Ovary (tissue), 9 donors: ENCODE measurements around the gene COX19. TPM values are rescaled to one million over a fixed set of nuclear protein-coding genes. Genes with fewer than 3 reads are reported as not detected.
A peak's percentile ranks its signal among the peaks of the same experiment; 100 is the strongest.
"Not testable (repeated sequence)": the region's sequence is repeated elsewhere in the genome, so short reads cannot be mapped to it uniquely, and the experiment has no call there.

Source experiments
- DNase-seq, 5 donors: peaks; one replicate each; pipeline ENCODE4 v3.0.0-alpha.2; 2019 to 2020
- H3K27ac ChIP-seq, 2 donors: fragments of 200-600 bp; one replicate each; pipeline versions ENCODE4 v1.5.1 to v1.8.0; 2019 to 2022
- H3K27me3 ChIP-seq: fragments of 200-600 bp; one replicate; pipeline ENCODE4 v1.8.0; 2022
- H3K36me3 ChIP-seq: fragments of 200-600 bp; sonication (generic); one replicate; pipeline ENCODE4 v1.5.1; 2019
- H3K4me1 ChIP-seq: one replicate; pipeline ENCODE4 v1.8.1; 2013; ENCODE audit warnings: mild to moderate bottlenecking, moderate library complexity; ENCODE audit not compliant: insufficient read depth
- H3K4me3 ChIP-seq: fragments of 200-600 bp; sonication (generic); one replicate; pipeline ENCODE4 v1.5.1; 2017
- H3K9me3 ChIP-seq, 2 donors: fragments of 200-600 bp in 1 of 2; sonication (generic) in 1 of 2; one replicate each; pipeline versions ENCODE4 v1.5.1 to v1.8.1; 2013 to 2019; ENCODE audit warnings: mild to moderate bottlenecking in 1 of 2, moderate library complexity in 1 of 2
- EP300 ChIP-seq: sonication (generic); formaldehyde crosslinking; IDR thresholded peaks from one replicate; pipeline ENCODE4 v1.6.1; 2017; ENCODE audit warnings: antibody characterized with exemption
- POLR2A ChIP-seq: fragments of 450-650 bp; IDR thresholded peaks from one replicate; pipeline ENCODE4 v1.6.1; 2017; ENCODE audit warnings: antibody characterized with exemption, mild to moderate bottlenecking, moderate library complexity
- WGBS, 3 donors: extraction: QIAGEN DNeasy Blood & Tissue Kit in 1 of 3; methylation state at CpG; one replicate each; pipeline versions ENCODE4 v1.1.5 to v1.1.7; 2013 to 2017; 5-methylcytosine and 5-hydroxymethylcytosine counted together
- intact Hi-C, 4 donors: fragments of 100-400 bp; cut with DNase I; formaldehyde crosslinking; loops; one replicate each; pipeline versions ENCODE4 v1.11.0 to v1.15.1; 2022 to 2023
- polyA plus RNA-seq, 2 donors: library from polyadenylated mRNA; stranded (reverse); fragments of 200-250 nt in 1 of 2; fragments of 350-450 nt in 1 of 2; fragmentation: Illumina TruSeq in 1 of 2; extraction: RNeasy Lipid Tissue Mini Kit (QIAGEN cat#74804) in 1 of 2; gene quantifications; one replicate each; pipeline ENCODE4 v1.2.3, GENCODE V29; 2013 to 2014
- total RNA-seq, 7 donors: library from RNA; depleted of rRNA in 2 of 7; stranded (reverse); fragments of >200 nt in 2 of 7; fragmentation: NEBNext Ultra II Directional in 3 of 7; extraction: Animal tissue kit (Norgen Biotek cat#: 25700) in 3 of 7; gene quantifications; one replicate each; pipeline versions ENCODE4 v1.1.0 to v1.2.4, GENCODE V29; 2016 to 2023
- TF ChIP-seq, protein P1 (sequence below), 3 donors: fragments of 450-650 bp in 2 of 3; fragments of 200-600 bp in 1 of 3; IDR thresholded peaks; one replicate each; pipeline versions ENCODE4 v1.5.1 to v1.8.0; 2016 to 2022; ENCODE audit warnings: antibody characterized with exemption in 3 of 3, mild to moderate bottlenecking in 1 of 3
- donor health status: DM: no; HTN: no; CAD: no; lungs with moderate emphysema.
- donor health status: DM: no; HTN: no; CAD: no.
- donor health status: Bipolar disorder and iron deficiency.
- donor health status: DM: yes; HTN: yes; CAD: no.
- donor health status: DM: no; HTN: no; CAD: no.
- donor health status: DM: yes; HTN: yes; CAD: no.

COX19 gene
- total and polyA plus RNA-seq, 9 donors, result 6.7 to 15.2 (median 10.3) TPM

DNA sequence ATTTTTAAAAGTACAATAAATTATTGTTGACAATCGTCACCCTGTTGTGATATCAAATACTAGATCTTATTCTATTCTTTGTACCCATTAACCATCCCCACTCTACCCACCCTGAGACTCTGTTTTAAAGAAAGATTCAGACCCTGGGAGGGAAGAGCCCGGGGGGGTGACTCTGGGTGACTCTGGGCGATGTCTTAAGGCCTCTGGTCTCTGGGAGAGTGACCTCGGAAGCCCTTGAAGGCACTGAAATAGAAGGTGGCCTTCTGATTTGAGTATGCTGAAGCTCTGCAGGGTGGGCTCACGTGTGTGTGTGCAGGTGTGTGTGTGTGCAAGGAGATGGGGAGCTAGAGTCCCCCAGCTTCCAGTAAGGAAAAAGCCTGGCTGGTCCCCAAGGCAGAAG is 30.6 kb downstream of the COX19 start:
- H3K4me3 ChIP-seq, result no peak overlapping the region
- H3K27me3 ChIP-seq, result no peaks in the 10 kb centered on the region
- no peak overlapping the region for H3K27ac ChIP-seq
- DNase-seq, result no peak
- H3K36me3 ChIP-seq, result no peaks in the 10 kb centered on the region
- WGBS, 3 donors, result 86 to 91% (median 90%) methylated on average over 5 of the region's 5 CpGs
- intact Hi-C loops, result no loop called here
- H3K9me3 ChIP-seq, result no peaks in the 10 kb centered on the region
- TF ChIP-seq, protein P1, sequence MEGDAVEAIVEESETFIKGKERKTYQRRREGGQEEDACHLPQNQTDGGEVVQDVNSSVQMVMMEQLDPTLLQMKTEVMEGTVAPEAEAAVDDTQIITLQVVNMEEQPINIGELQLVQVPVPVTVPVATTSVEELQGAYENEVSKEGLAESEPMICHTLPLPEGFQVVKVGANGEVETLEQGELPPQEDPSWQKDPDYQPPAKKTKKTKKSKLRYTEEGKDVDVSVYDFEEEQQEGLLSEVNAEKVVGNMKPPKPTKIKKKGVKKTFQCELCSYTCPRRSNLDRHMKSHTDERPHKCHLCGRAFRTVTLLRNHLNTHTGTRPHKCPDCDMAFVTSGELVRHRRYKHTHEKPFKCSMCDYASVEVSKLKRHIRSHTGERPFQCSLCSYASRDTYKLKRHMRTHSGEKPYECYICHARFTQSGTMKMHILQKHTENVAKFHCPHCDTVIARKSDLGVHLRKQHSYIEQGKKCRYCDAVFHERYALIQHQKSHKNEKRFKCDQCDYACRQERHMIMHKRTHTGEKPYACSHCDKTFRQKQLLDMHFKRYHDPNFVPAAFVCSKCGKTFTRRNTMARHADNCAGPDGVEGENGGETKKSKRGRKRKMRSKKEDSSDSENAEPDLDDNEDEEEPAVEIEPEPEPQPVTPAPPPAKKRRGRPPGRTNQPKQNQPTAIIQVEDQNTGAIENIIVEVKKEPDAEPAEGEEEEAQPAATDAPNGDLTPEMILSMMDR (IDR thresholded peaks at IDR 0.05), result no peak
- TF ChIP-seq EP300, result no peak
- no peak for TF ChIP-seq POLR2A
- H3K4me1 ChIP-seq, result no peaks in the 10 kb centered on the region

DNA sequence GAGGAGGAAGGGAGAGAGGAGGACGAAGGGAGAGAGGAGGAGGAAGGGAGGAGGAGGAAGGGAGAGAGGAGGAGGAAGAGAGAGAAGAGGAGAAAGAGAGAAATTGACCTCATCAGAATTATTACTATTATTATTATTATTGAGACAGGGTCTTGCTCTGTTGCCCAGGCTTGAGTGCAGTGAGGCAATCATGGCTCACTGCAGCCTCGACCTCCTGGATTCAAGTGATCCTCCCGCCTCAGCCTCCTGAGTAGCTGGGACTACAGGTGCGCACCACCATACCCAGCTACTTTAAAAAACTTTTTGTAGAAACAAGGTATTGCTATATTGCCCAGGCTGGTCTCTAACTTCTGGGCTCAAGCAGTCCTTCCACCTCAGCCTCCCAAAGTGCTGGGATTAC is 31.6 kb downstream of the COX19 start:
- H3K9me3 ChIP-seq, H3K4me1 ChIP-seq, H3K27me3 ChIP-seq, H3K4me3 ChIP-seq, intact Hi-C loops, H3K36me3 ChIP-seq, H3K27ac ChIP-seq, DNase-seq: not testable (repeated sequence)
- WGBS, 3 donors, result 74 to 86% (median 78%) methylated on average over 4 of the region's 4 CpGs

DNA sequence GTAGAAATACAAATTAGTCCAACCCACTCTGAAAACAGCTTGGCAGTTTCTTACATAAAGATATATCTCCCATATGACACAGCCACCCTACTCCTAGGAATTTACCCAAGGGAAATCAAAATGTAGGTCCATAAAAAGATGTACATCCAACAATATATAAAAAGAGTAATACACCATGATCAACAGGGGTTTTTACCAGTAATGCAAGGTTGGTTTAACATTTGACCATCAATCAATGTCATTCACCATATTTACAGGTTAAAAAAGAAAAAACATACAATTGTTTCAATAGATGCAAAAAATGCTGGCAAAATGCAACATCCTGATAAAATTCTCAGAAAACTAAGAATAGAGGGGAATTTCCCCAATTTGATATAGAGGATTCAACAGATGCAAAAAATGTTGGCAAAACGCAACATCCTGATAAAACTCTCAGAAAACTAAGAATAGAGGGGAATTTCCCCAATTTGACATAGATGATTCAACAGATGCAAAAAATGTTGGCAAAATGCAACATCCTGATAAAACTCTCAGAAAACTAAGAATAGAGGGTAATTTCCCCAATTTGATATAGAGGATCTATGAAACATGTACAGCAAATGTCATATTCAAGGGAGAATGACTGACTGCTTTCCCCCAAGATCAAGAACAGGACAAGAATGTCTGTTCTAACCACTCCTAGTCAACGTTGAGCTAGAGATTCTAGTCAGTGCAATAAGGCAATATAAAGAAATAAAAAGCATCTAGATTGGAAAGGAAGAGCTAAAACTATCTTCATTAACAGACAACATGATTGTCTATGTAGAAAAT is 34.5 kb downstream of the COX19 start:
- Histone ChIP-seq H3K27ac (no peak overlapping the region), H3K4me3 (no peak overlapping the region), H3K36me3 (no peaks in the 10 kb centered on the region), H3K4me1 (no peaks in the 10 kb centered on the region), H3K9me3 (no peaks in the 10 kb centered on the region), H3K27me3 (no peaks in the 10 kb centered on the region)
- intact Hi-C loops, result no loop called here
- no peak for TF ChIP-seq POLR2A
- no peak for TF ChIP-seq EP300
- TF ChIP-seq, protein P1 (IDR thresholded peaks at IDR 0.05), result no peak
- DNase-seq, result no peak
- 65% methylated on average over 2 of the region's 2 CpGs for WGBS, 3 donors

DNA sequence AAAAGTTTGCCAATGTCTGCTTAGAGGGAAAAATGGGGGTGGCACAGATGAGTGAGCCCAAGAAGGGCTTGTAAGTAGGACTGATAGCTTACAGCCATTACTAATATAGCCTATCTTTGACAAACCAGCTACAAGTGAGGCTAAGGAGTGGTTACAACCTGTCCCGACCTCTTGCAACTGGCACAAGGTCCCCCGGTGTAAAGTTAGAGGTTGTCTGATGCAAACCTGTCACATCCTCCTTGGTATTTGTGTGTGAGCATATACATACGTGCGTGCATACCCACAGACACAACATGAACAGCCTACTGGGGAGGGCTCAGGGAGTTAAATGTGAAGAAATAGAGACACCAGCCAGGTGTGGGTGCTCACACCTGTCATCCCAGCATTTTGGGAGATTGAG is 35.5 kb downstream of the COX19 start:
- DNase-seq, result peak in 1 of 5 donors; percentile 4
- no peak overlapping the region for H3K27ac ChIP-seq
- H3K4me3 ChIP-seq, result no peak overlapping the region
- 80 to 88% (median 85%) methylated on average over 4 of the region's 4 CpGs for WGBS, 3 donors
- no peaks in the 10 kb centered on the region for H3K36me3 ChIP-seq
- intact Hi-C loops, result no loop called here
- H3K27me3 ChIP-seq, result no peaks in the 10 kb centered on the region
- H3K4me1 ChIP-seq, result no peaks in the 10 kb centered on the region
- H3K9me3 ChIP-seq, result no peaks in the 10 kb centered on the region
- TF ChIP-seq, protein P1 (IDR thresholded peaks at IDR 0.05), result no peak
- TF ChIP-seq EP300 (no peak), POLR2A (no peak)

DNA sequence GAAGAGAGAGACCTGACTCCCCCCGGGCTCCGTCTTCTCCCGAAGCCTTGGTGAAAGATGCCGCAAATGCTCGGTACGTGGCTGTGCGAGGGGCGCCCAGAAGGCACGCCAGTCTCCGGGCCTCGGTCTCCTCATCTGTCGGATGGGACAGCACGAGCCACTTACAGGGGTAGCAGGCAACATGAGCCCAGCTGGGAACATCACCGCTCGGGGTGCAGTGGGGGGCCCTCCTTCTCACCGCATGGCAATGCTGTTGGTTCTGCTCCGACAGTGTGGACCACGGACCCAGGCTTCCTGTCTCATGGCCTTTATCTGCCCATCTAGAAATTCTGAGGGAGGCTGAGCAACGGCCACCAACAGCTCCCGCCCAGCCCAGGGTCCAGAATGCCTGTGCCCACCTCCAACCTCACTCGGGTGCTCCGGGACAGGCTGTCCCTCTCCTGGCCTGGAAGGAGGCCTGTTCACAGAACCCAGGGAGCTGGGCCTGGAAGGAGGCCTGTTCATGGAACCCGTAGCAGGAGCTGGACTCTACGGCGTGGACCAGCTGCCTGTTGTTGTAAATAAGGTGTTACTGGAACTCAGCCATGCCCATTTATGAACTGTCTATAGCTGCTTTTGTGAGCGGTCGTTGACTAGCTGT is 36.7 kb downstream of the COX19 start:
- H3K27ac ChIP-seq, result no peak overlapping the region
- TF ChIP-seq POLR2A (no peak), EP300 (no peak)
- TF ChIP-seq, protein P1 (IDR thresholded peaks at IDR 0.05), result no peak
- H3K4me3 ChIP-seq, result no peak overlapping the region
- H3K4me1 ChIP-seq, result no peaks in the 10 kb centered on the region
- 92 to 96% (median 93%) methylated on average over 27 of the region's 27 CpGs for WGBS, 3 donors
- intact Hi-C loops, result no loop called here
- no peak for DNase-seq
- no peaks in the 10 kb centered on the region for H3K9me3 ChIP-seq
- no peaks in the 10 kb centered on the region for H3K36me3 ChIP-seq
- H3K27me3 ChIP-seq, result no peaks in the 10 kb centered on the region
